GM19351 (cell line): ENCODE data around the gene CXXC5.

Source experiments
- ATAC-seq: cut with Tn5 transposase; IDR thresholded peaks from one replicate; pipeline ENCODE4 v1.9.1; 2021; ENCODE audit warnings: mild to moderate bottlenecking, moderate library complexity; ENCODE audit not compliant: unreplicated experiment

Gene CXXC5

GRCh38 chr5:139690803-139691629 lies 42.9 kb downstream of the CXXC5 start:
- no peak for ATAC-seq

- no peak for ATAC-seq
Observed at GRCh38 chr5:139692148-139692547, 44.0 kb downstream of the CXXC5 start.

- ATAC-seq: no peak
Observed at GRCh38 chr5:139692679-139693308, 44.6 kb downstream of the CXXC5 start.

- no peak for ATAC-seq
Observed at GRCh38 chr5:139693676-139694364, 45.7 kb downstream of the CXXC5 start.

DNA sequence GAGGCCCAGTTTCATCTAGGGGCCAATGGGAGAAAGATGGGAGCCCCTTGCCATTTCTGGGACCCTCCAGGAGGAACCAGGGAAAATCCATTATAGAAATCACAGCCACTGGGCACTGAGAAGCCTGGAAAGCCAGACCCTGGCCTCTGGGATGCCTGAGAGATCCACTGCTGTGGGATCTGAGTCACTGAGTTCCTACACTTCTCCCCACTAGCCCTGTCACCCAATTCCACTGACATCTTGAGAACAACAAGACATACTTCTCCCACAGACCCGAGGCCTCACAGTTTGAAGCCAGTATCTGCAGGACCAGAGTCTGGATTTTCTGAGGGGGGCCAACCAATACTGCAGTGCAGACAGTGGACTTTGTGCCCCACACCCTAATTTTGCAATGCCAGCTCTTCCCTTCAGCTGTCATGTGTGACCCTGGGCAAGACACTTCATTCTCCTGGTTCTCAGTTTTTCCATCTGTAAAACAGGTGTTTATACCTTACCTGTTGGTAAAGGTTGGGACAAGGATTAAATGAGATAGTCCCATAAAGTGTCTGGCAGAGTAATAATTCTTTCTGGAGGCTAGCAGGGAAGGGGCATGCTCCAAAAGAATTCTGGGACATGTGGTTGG lies 46.5 kb downstream of the CXXC5 start:
- no peak for ATAC-seq

DNA sequence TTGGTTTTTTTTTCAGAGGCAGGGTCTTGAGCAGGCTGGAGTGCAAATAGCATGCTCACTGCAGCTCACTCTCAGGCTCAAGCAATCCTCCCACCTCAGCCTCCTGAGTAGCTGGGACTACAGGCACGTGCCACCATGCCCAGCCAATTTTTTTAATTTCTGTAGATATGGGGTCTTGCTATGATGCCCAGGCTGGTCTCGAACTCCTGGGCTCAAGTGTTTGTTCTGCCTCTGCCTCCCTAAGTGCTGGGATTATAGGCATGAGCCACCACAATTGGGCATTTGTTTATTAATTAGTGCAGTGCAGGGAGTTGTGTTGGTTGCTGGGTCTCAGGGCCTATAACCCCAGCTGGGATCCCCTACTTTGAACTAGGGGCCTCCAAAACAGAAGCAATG lies 47.0 kb downstream of the CXXC5 start:
- no peak for ATAC-seq

DNA sequence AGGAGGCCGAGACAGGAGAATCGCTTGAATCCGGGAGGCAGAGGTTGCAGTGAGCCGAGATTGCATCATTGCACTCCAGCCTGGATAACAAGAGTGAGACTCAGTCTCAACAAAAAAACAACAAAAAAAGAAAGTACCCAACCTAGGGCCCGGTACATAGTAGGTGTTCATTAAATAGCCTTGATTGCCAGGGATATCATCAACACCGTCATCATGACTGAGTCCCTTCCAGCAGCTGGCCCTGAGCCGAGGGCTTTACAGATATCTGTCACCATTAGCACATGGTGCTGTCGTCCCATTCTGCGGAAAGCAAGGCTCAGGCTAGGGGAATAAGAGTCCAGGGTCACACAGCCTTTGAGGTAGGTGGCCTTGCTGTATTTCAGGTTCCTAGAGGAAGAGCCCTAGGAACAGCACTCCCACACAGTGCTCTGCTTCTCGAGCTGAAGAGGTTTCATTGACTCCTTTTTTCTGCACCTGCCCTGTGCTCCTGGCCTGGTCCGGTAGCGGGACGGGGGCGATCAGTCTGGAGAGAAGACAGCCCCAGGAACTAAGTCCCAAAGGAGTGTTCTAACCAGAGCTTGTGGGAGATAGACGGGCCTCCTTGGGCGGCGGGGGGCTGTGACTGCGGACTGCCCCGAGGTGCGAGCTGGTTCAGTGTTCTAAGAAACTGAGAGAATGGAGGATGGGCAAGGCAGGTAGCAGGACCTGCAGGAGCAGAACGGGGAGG lies 48.2 kb downstream of the CXXC5 start:
- ATAC-seq: no peak

GRCh38 chr5:139696894-139697658 lies 48.9 kb downstream of the CXXC5 start:
- ATAC-seq: no peak

GRCh38 chr5:139698490-139699146 lies 50.5 kb downstream of the CXXC5 start:
- ATAC-seq: no peak

DNA sequence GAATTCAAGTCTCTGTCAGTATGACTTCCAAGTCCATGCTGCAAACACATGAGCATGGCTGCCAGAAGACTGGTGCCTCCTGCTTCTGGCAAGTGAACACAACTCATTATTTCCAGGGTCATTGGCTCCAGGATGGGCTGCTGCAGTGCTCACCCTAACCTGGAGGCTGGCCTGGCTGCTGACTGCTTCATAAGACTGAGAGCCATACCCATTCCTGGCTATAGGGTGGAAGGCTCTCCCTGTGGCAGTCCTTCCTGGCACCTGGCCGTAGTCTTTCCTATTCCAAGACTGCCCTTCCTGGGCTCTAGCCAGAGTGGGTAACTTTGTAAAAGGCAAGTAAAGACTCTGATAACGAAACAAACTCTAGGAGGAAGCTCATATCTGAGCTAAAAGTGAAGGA lies 51.2 kb downstream of the CXXC5 start:
- ATAC-seq: no peak

- no peak for ATAC-seq
Observed at GRCh38 chr5:139700711-139701055, 52.5 kb downstream of the CXXC5 start.

DNA sequence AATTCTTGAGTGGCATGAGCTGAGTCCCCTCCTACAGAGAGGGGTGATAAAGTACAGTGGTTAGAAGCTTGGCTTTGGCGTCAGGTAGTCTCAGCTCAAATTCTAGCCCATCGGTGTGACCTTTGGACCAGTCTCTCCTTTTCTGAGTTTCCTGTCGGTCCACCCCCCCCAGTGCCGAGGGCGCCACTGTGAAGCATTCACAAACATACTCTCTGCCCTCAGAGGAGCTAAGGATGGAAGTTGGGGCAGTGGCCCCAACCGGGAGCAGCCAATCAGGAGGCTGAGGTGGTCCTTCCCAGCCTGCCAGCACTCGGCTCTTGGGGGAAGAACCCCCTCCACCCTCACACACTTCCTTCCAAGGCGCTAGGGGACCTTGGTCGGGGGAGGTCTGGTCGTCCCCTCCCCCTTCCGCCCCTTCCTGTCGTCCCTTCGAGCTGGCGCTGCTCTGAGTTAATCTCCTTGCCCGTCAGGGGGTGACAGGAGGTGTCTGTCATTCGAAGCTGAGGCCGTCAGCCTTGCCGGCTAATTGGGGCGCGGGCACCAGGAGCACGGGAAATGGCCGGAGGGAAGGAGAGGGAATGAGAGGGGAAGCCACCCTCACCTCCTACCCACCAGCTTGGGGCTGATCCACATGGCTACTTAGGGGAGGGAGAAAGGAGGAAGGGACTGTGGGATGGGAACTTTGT lies 53.0 kb downstream of the CXXC5 start:
- ATAC-seq: no peak

DNA sequence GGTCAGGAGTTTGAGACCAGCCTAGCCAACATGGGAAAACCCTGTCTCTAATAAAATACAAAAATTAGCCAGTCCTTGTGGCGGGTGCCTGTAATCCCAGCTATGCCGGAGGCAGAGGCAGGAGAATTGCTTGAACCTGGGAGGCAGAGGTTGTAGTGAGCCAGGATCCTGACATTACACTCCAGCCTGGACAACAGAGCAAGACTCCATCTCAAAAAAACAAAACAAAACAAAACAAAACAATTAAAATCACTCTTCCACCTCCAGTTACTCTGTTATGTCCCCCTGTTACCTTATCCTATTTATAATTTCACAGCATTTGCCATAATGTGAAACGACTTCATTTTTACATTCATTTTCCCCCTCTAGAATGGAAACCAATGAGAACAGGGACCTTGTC lies 54.4 kb downstream of the CXXC5 start:
- no peak for ATAC-seq

GRCh38 chr5:139704748-139705147 lies 56.6 kb downstream of the CXXC5 start:
- ATAC-seq: no peak

DNA sequence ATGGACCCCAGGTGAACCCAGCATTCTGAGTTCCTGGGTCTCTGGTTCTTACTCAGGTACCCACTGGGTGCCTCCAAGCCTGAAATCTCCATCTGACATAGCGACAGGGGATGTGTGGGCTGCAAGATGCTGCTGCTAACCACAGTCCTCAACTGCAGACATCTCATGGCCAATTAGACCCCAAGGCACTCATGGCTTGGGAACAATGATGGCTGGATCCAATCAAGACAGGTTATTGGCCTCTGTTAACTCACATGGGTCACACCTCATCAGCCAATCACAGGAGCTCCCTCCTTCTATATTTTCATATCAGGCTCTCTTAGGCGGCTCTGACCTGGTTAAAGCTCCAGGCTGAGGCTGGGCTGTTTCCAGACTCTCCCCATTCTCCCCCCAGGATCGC lies 57.0 kb downstream of the CXXC5 start:
- ATAC-seq: no peak

GRCh38 chr5:139705655-139706587 lies 57.8 kb downstream of the CXXC5 start:
- no peak for ATAC-seq

DNA sequence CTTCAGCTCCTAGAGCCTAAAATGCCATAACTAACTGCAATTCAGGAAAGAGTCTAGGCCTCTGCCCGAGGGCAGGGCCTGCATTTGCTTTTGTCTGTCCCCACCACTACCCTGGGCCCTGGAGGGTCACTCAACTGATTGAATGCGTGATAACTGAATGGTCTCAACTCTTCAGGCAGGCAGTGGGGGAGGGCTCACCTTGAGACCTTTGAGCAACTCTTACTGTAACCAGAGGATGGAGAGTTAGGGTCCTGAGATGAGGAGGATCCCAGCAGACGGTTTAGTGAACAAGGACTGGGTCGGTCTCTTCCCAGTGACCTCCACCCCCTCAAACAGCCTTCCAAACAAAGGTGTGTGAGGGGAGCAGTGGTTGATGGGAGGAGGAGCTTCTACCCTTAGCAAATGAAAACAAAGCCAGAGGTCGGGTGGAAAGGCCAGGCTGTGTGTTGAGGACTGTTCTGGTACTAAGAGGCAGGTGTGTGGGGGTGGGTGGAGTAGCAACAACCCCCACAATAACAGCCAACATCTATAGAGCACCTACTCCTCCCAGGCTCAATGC lies 59.4 kb downstream of the CXXC5 start:
- no peak for ATAC-seq

GRCh38 chr5:139708434-139708861 lies 60.3 kb downstream of the CXXC5 start:
- ATAC-seq: no peak
